GM21526 (cell line): ENCODE data around the gene SPSB1.

Experiments used
- ATAC-seq: cut with Tn5 transposase; IDR thresholded peaks from one replicate; pipeline ENCODE4 v1.9.1; 2021; ENCODE audit warnings: moderate library complexity; ENCODE audit not compliant: unreplicated experiment, low FRiP score

The SPSB1 gene

GRCh38 chr1:9278585-9279153 is 14.0 kb upstream of the SPSB1 start:
- ATAC-seq = no peak

DNA sequence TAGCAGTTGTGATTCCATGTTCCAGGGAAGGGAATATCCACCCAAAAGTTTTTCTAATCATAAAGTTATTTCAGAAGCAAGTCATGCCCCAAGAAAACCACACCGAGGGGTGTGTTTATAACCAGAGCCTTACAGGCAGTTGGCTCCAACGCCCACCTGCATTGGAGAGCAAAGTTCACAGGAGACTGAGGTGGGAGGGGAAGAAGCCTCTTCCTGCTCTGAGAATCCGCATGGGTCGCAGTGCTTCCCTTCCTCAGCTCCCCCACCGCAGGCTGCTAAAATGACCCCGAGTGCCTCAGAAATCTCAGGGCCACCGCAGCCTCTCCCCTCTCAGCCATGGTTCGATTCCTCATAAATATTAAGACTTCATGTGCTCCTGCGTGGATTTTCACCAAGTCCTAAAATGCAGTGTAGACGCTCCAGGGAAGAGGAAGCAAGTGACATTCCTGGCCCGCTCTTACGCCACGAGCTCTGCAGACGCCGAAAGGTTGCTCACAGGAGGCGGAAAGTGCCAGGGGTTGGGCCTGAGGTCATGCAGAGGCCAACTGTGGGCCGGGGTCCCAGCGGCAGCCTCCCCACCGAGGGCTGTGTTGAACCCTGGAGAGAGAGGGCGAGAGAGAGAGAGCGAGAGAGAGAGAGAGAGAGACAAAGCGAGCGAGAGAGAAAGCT is 13.4 kb upstream of the SPSB1 start:
- ATAC-seq = no peak

- no peak for ATAC-seq
Observed at GRCh38 chr1:9280015-9280860, 12.5 kb upstream of the SPSB1 start.

DNA sequence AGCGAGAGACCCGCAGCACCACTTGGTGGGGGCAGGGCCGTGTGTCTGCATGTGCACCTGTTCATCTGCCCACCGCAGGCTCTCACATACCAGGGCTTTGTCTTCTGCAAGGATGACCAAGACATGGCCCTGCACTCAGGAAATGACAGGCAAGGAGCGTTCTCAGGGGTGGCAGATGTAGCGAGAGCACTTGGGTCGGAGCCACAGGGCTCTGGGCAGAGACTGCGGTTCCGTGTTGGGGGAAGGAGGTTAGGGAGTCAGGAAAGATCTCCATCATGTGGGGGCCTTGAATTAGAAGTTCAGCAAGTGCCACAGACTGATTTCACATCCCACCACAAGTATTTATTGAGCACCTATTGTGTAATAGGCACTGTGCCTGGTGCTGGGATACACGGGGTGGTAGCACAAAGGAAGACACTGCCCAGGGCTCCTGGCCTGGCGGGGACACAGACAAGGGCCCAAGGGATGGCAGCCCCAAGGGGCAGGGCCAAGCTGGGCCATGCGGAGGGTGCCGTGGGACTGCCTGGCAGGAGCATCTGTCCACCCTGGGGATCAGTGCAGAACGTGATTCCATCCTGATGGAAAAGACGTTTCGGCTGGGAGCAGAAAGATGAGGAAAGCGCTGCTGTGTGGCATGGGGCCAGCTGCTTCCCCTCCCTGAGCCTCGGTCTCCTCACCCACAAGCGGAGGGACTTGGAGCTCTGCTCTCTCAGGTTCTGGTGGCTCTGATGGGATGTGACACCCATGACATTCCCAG is 11.4 kb upstream of the SPSB1 start:
- ATAC-seq = no peak

GRCh38 chr1:9281908-9282695 is 10.6 kb upstream of the SPSB1 start:
- no peak for ATAC-seq

GRCh38 chr1:9282696-9282955 is 10.1 kb upstream of the SPSB1 start:
- ATAC-seq = no peak

DNA sequence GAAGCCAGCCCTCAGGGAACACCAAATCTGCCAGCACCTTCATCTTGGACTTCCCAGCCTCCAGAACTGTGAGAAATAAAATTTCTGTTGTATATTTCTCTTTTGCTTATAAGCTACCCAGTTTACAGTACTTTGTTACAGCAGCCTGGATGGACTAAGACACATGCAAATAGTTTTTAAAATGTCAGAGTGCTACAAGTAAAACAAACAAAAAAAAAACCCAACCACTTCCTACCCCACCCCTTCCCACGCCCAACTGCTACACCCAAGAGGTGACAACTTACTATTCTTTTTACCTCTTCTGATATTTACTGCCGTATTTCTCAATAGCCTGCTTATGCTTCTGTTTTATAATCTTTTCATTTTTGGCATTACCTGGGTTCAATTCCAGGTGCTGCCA is 8.6 kb upstream of the SPSB1 start:
- no peak for ATAC-seq

DNA sequence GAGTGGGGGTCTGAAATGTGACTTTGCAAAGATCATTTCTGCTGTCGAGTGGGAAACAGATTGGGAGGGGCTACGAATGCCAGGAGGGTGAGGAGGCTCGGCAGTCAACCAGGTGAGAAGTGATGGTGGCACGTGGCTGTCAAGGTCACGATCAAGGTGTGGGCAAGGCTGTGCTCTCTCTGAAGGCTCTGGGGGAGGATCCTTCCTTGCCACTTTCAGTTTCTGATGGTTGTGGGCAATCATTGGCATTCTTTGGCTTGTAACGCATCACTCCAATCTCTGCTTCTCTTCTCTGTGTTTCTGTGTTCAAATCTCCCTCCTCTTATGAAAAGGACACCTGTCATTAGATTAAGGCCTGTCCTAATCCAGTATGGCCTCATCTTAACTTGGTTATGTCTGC is 6.1 kb upstream of the SPSB1 start:
- no peak for ATAC-seq

GRCh38 chr1:9289090-9289534 is 3.6 kb upstream of the SPSB1 start:
- no peak for ATAC-seq

- no peak for ATAC-seq
Observed at GRCh38 chr1:9289711-9290485, 2.8 kb upstream of the SPSB1 start.

DNA sequence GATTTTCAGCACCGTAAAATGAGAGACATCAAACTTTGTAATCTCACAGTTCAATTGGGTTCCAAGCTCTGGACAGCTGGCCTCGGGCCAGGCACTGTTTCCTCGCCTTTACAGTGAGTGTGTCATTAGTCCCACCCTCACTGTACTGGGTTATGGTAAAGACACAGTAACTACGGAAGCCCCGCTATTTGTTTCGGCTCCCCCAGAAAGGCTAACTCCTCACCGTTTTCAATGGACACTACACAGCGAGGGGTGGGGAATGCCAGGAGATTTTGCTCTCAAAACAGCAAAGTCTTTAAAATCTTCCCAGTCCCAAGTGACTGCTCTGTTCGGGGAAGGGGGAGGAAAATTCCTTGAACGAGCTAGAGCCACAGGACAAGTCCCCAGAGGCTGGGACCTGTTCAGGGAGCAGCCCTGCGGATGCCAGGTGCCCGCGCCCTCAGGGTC is 757 bp upstream of the SPSB1 start:
- ATAC-seq = no peak

GRCh38 chr1:9293241-9293532 is 493 bp downstream of the SPSB1 start:
- ATAC-seq = no peak

- ATAC-seq = no peak
Observed at GRCh38 chr1:9293533-9294404, 1.1 kb downstream of the SPSB1 start.

DNA sequence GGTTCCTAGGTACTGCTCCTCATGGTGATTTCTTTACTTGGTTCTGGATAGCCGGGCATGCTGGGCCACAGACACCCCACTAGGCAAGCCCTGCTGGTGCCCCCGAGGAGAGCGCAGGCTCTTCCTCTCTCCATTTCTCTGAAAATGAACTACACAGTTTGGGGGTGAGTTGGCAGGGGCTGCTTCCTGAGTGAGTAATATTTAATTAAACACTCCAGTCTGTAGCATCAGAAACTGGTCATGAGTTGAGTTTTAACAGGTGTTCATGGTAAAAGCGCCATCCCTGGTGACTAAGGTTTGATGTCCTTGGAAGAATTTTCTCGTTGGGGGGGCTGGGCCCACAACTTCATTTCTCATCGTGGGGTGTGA is 1.7 kb downstream of the SPSB1 start:
- no peak for ATAC-seq

DNA sequence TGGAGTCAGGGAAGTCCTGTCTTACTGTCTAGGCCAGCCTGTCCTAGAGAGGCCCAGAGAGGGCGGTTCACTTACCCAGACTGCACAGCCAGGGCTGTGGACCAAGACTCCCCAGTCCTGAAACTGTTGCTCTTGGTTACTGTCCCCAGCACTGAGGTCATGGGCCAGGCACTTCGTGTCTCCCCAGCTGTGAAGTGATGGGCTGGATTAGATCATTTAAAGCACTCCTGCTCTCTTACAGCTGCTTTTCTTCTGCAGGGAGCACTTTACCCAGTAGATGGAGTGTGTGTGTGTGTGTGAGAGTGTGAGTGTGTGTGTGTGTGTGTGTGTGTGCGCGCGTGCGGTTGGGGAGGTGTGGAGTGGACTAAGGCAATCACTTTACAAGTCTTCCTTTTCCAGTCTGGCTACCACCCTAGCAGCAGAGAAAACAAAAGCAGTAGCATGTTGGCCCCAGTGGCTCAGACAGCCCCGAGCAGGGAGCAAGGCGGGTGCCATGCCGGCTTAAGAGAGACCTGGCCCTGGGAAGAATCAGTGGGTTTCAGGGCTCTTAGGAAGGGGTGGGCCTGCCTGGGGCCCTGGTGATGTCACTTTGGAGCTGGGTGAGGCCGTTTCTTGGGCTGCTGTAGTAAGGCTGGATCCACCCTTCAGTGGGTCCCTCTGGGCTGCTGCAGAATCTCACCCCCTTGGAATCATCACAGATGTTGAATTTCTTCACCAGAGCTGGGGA is 2.4 kb downstream of the SPSB1 start:
- no peak for ATAC-seq

- ATAC-seq = no peak
Observed at GRCh38 chr1:9295884-9296283, 3.2 kb downstream of the SPSB1 start.

DNA sequence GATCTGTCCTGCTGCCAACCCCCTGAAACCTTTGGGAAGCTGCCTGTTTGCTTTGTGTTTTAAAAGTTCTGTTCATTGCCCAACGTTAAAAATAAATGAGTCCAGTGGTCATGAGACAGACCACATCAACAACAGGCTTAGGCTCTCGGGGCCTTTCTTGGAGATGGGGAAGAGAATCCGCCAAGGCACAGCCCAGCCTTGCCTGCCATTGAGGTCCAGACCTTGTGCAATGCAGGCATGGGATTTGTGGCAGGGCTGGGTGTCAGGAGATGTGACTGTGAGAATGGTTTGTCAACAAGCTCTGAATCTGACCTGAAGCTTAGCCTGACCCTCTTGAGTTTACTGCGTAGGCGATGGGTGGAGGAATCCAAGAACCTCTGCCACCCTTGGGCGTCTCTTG is 4.2 kb downstream of the SPSB1 start:
- ATAC-seq = no peak

DNA sequence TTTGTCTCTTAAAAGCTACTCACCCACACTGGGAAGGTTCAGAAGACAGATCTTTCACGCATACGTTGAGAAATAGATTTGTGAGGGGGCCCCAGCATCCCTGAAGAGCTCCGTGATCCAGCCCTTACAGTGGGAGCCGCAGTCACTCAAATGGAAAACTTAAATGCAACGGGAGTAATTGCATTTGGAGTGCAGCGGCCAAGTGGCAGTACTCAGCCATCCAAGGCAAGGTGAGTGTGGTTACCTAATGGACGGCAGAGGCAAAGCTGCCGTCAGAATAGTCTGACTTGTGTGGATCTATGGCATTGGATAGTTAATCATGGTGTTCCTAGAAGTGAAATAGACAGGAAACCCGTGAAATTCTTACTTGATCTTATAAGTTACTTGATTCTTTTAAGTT is 5.1 kb downstream of the SPSB1 start:
- no peak for ATAC-seq
